ENCODE measurements around the gene OST4.

OST4 gene

GRCh38 chr2:27023740-27024139 is 47.7 kb downstream of the OST4 start:
- no peak for DNase-seq

- no peak for DNase-seq
Observed at GRCh38 chr2:27021253-27022049, 50.0 kb downstream of the OST4 start.
